ENCODE data around the gene AKAP1.

DNA sequence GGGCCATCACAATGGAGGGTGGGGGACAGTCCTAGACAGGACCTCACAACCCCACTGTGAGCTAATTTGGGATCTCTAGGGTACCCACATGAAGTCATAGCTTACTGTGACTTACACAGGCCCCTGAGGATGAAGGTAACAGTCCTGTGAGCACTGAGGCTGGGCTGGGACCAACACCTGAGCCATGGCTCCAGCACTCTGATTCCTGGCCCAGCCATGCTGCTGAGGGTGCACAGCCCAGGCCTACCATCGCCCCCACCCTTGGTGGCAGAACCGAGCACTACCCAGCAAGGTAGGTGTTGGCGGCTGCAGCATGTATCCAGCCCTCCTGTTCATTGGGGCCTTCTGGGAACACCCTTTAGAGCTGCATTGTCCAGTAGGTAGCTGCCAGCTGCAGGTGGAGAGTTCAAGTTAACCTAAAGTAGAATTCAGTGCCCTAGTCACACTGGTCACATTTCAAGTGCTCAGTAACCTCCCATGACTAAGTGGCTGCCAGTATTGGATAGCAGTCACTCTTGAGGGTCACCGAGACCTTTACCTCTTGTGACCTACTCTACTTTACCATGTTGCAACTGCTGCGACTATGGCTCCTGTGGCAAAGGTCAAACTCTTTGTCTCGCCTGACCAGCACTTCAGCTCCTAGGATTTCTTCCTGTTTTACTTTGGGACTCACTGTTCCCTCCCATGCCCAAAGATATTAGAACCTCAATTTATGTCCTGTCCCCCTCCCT, 11.6 kb downstream of the AKAP1 start:
- TF ChIP-seq, protein P1, sequence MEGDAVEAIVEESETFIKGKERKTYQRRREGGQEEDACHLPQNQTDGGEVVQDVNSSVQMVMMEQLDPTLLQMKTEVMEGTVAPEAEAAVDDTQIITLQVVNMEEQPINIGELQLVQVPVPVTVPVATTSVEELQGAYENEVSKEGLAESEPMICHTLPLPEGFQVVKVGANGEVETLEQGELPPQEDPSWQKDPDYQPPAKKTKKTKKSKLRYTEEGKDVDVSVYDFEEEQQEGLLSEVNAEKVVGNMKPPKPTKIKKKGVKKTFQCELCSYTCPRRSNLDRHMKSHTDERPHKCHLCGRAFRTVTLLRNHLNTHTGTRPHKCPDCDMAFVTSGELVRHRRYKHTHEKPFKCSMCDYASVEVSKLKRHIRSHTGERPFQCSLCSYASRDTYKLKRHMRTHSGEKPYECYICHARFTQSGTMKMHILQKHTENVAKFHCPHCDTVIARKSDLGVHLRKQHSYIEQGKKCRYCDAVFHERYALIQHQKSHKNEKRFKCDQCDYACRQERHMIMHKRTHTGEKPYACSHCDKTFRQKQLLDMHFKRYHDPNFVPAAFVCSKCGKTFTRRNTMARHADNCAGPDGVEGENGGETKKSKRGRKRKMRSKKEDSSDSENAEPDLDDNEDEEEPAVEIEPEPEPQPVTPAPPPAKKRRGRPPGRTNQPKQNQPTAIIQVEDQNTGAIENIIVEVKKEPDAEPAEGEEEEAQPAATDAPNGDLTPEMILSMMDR (IDR thresholded peaks at IDR 0.05), result no peak
- TF ChIP-seq ZFX (IDR thresholded peaks at IDR 0.05; ENCODE audit: borderline replicate concordance), result no peak
